Gastrocnemius medialis (tissue), 4 donors: ENCODE results near the gene PRR22. TPM values are rescaled to one million over a fixed set of nuclear protein-coding genes. Genes with fewer than 3 reads are reported as not detected.

Source experiments
- ATAC-seq, 2 donors: fragments of 150-250 bp; one replicate each; pipeline ENCODE4 v1.9.1; 2016
- DNase-seq, 2 donors: peaks; one replicate each; pipeline ENCODE4 v3.0.0-alpha.2; 2019
- H3K27ac ChIP-seq, 4 donors: fragments of 200-600 bp; sonication (generic); 1 replicate in 1 of 4; 2 replicates in 3 of 4; pipeline ENCODE4 v1.5.1; 2016 to 2018; ENCODE audit warnings: mild to moderate bottlenecking in 2 of 4, moderate library complexity in 1 of 4
- H3K27me3 ChIP-seq, 3 donors: fragments of 200-600 bp; sonication (generic) in 2 of 3; 1 replicate in 1 of 3; 2 replicates in 2 of 3; pipeline versions ENCODE4 v1.5.1 to v1.6.0; 2016 to 2019; ENCODE audit warnings: mild to moderate bottlenecking in 1 of 3, moderate library complexity in 1 of 3
- H3K36me3 ChIP-seq, 2 donors: fragments of 200-600 bp; sonication (generic) in 1 of 2; one replicate each; pipeline ENCODE4 v1.5.1; 2017 to 2018
- H3K4me1 ChIP-seq, 2 donors: fragments of 200-600 bp; sonication (generic) in 1 of 2; one replicate each; pipeline ENCODE4 v1.5.1; 2016 to 2017; ENCODE audit warnings: mild to moderate bottlenecking in 2 of 2
- H3K4me3 ChIP-seq, 4 donors: fragments of 200-600 bp; sonication (generic) in 3 of 4; 1 replicate in 1 of 4; 2 replicates in 3 of 4; pipeline ENCODE4 v1.5.1; 2016 to 2019; ENCODE audit warnings: mild to moderate bottlenecking in 2 of 4
- H3K9me3 ChIP-seq, 3 donors: fragments of 200-600 bp; sonication (generic) in 2 of 3; 1 replicate in 1 of 3; 2 replicates in 2 of 3; pipeline ENCODE4 v1.5.1; 2016 to 2019
- CTCF ChIP-seq, 5 experiments: fragments of 450-650 bp in 3 of 5; fragments of 200-600 bp in 2 of 5; sonication (generic) in 2 of 5; IDR thresholded peaks in 4 of 5; conservative IDR thresholded peaks in 1 of 5; 1 replicate in 4 of 5; 2 replicates in 1 of 5; pipeline ENCODE4 v1.5.1; 2016 to 2019; ENCODE audit warnings: antibody characterized with exemption in 5 of 5, mild to moderate bottlenecking in 3 of 5, moderate library complexity in 3 of 5
- POLR2A ChIP-seq, 2 donors: fragments of 450-650 bp; IDR thresholded peaks; one replicate each; pipeline ENCODE4 v1.6.1; 2017; ENCODE audit warnings: antibody characterized with exemption in 2 of 2, mild to moderate bottlenecking in 2 of 2, moderate library complexity in 2 of 2
- in situ Hi-C, 4 donors: fragments of 200-750 bp; cut with MboI; loops; one replicate each; pipeline versions ENCODE4 v1.15.0 to v1.8.0; 2017; ENCODE audit warnings: low sequenced_read_pairs in 4 of 4
- intact Hi-C: fragments of 100-400 bp; cut with DNase I; formaldehyde crosslinking; loops from one replicate; pipeline ENCODE4 v1.15.1; 2023; ENCODE audit warnings: low total_unique reads
- total RNA-seq, 4 donors: library from RNA; depleted of rRNA; stranded (reverse); fragments of >200 nt; gene quantifications; one replicate each; pipeline versions ENCODE4 v1.1.0 to v1.2.3, GENCODE V29; 2016

PRR22 gene
- total RNA-seq, 4 donors from 2014 or later: 0.24 to 1.0 TPM; not detected in 2

DNA sequence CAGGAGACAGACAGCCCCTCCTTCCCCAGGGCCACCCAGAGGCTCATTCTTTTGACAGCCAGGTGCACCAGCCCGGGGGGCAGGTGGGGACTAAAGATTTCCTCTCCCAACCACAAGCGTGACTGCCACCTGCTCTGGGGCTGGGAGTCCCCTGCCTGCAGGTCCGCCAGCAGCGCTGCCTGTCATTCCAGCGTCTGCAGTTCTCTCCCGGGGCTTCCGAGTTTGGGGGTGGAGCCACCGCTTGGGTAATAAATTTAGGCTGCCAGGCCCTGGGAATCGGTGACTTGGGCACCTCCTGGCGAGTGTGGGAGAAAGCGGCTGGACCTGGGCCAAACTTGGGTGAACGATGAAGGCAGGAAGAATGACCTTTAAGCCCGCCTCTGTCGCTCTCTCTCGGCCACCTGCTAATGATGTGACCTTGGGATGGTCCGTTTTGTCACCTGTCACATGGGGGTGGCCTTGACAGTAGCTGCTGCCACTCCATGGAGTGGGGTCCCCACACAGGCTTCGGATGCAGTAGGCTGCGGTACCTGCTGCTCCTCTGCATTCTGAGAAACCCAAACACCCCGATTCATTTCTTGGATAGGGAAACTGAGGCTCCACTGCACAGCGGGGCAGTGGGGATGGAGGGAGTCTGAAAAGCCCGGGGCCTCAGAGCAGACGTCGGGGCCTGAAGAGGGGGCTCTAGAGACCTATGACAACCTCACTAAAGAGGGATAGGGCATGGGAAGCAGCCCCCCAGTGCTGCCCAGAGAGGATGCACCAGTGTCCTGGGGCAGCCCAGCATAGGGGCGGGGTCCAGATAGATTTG, 42.2 kb upstream of the PRR22 start:
- intact Hi-C loops (no loop called here), in situ Hi-C loops (no loop called here)
- Histone ChIP-seq H3K27ac (no peak overlapping the region), H3K27me3 (peaks cover 46 to 57% (median 53%) of the 10 kb centered on the region in 3 donors), H3K4me1 (no peaks in the 10 kb centered on the region), H3K36me3 (no peaks in the 10 kb centered on the region), H3K9me3 (no peaks in the 10 kb centered on the region), H3K4me3 (no peak overlapping the region)
- ATAC-seq (no peak), DNase-seq (no peak)
- TF ChIP-seq POLR2A (IDR thresholded peaks at IDR 0.05) (no peak), CTCF (IDR thresholded peaks at IDR 0.05 in 4 of 5, conservative IDR thresholded peaks at IDR 0.05 in 1 of 5) (no peak)

DNA sequence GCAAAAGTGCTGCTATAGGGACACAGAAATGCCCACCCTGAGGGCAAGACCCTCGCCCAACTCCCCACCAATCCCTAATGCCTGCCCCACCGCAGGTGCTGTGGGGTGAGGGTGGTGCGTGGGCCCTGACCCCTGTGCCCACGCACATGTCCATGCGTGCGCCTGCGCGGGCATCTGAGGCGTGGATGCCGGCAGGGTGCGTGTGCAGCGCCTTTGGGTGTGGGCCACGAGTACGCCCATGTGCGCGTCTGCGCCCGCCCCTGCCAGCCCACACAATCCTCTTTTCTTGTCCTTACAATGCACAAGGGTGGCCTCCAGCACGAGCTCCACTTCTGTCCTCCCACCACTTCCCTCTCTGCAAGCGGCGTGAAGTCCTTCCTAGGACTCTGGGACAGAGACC, 40.6 kb upstream of the PRR22 start:
- in situ Hi-C loops (no loop called here), intact Hi-C loops (no loop called here)
- H3K27me3 ChIP-seq: peaks cover 44 to 52% (median 46%) of the 10 kb centered on the region in 3 donors
- no peaks in the 10 kb centered on the region for H3K36me3 ChIP-seq
- no peak overlapping the region for H3K27ac ChIP-seq
- no peak overlapping the region for H3K4me3 ChIP-seq
- H3K4me1 ChIP-seq: no peaks in the 10 kb centered on the region
- ATAC-seq (no peak), DNase-seq (no peak)
- no peaks in the 10 kb centered on the region for H3K9me3 ChIP-seq
- TF ChIP-seq CTCF (IDR thresholded peaks at IDR 0.05 in 4 of 5, conservative IDR thresholded peaks at IDR 0.05 in 1 of 5): no peak
- TF ChIP-seq POLR2A (IDR thresholded peaks at IDR 0.05): no peak

DNA sequence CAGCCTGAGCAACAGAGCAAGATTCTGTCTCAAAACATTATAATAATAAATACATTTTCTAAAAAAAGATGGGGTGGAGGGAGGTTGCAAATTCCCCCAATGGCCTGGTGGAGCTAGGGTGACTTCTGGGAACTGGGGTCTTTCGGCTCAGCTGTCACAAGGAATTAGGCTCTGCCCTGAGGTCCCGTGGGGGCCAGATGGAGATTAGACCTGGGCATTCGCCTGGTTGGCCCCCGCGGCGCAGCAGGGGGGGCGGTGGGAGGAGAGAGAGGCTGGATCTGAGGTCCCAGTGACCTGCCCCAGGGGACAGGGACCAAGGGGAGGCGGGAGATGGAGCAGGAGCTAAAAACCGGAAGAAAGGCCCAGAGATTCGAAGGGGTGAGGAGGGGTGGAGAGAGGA, 40.2 kb upstream of the PRR22 start:
- peaks cover 39 to 47% (median 42%) of the 10 kb centered on the region in 3 donors for H3K27me3 ChIP-seq
- TF ChIP-seq POLR2A (IDR thresholded peaks at IDR 0.05) (no peak), CTCF (IDR thresholded peaks at IDR 0.05 in 4 of 5, conservative IDR thresholded peaks at IDR 0.05 in 1 of 5) (no peak)
- intact Hi-C loops: no loop called here

DNA sequence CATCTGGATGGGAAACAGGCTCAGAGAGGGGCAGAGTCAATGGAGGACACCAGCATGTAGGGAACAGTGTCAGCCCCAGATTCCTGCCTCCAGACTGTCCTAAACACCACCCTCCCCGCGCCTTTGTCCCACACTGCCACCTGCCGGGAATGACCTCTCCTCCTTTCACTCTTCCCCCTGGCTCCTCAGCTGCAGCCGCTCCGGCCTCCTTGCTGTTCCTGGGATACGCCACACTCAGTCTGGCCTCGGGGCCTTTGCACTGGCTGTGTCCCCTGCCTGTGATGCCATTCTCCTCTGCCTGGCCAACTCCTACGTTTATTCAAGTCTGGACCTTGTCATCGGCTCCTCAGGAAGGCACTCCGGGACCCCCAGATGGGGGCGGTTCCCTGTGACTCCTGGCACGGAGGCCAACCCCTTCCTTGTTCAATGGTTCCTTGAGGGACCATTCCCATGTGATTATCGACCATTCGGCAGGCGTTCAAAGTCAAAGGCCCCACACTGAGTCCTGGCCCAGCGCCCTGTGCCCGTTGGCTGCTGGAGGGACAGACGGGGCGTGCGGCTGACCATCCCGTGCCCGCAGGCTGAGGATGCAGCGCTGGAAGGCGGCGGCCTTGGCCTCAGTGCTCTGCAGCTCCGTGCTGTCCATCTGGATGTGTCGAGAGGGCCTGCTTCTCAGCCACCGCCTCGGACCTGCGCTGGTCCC, 39.2 kb upstream of the PRR22 start:
- Histone ChIP-seq H3K36me3 (no peaks in the 10 kb centered on the region), H3K4me3 (no peak overlapping the region), H3K27me3 (peaks cover 29 to 41% (median 38%) of the 10 kb centered on the region in 3 donors), H3K4me1 (no peaks in the 10 kb centered on the region), H3K27ac (no peak overlapping the region), H3K9me3 (no peaks in the 10 kb centered on the region)
- in situ Hi-C loops: no loop called here
- no peak for ATAC-seq
- intact Hi-C loops: no loop called here
- no peak for DNase-seq
- TF ChIP-seq POLR2A (IDR thresholded peaks at IDR 0.05) (no peak), CTCF (IDR thresholded peaks at IDR 0.05 in 4 of 5, conservative IDR thresholded peaks at IDR 0.05 in 1 of 5) (no peak)

More for the DNA sequence above, 40.2 kb upstream of the PRR22 start:
- DNase-seq (no peak), ATAC-seq (no peak)
- Histone ChIP-seq H3K27ac (no peak overlapping the region), H3K9me3 (no peaks in the 10 kb centered on the region), H3K36me3 (no peaks in the 10 kb centered on the region), H3K4me3 (no peak overlapping the region), H3K4me1 (no peaks in the 10 kb centered on the region)
- in situ Hi-C loops: no loop called here
